Dedifferentiated amniotic fluid mesenchymal stem cell (primary cell): ENCODE measurements around the gene MSH4.
"Not testable (repeated sequence)": the region's sequence is repeated elsewhere in the genome, so short reads cannot be mapped to it uniquely, and the experiment has no call there.

ENCODE experiments used
- DNase-seq: peaks from one replicate; pipeline ENCODE4 v3.0.0-alpha.2; 2016; ENCODE audit errors: extremely low spot score

Gene MSH4

GRCh38 chr1:75796376-75797272 is at the start of gene MSH4:
MSH4 (plus strand) TSS chr1:75796882; CDS start chr1:75796986, 104 bp downstream.
- DNase-seq = no peak

- DNase-seq = not testable (repeated sequence)
Measured at GRCh38 chr1:75757210-75757609, 39.5 kb upstream of the MSH4 start.

GRCh38 chr1:75758543-75758942 is 38.1 kb upstream of the MSH4 start:
- DNase-seq = not testable (repeated sequence)

GRCh38 chr1:75764057-75764655 is 32.5 kb upstream of the MSH4 start:
- DNase-seq = no peak

- peak; percentile 82 for DNase-seq
Measured at GRCh38 chr1:75765697-75766355, 30.9 kb upstream of the MSH4 start.

DNA sequence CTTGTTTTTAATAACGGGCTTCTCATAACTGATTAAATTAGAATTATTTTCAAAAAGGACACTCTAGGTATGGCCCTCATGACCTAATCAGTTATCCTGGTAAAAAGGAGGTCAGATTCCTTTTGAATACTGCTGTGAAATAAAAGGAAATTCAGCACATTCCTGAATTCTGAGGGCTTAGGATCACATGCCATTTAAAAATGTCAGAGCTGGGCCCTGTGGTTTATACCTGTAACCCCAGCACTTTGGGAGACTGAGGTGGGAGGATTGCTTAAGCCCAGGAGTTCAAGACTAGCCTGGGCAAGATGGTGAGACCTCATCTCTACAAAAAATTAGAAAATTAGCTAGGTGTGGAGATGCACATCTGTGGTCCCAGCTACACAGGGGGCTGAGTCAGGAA is 28.7 kb upstream of the MSH4 start:
- no peak for DNase-seq

DNA sequence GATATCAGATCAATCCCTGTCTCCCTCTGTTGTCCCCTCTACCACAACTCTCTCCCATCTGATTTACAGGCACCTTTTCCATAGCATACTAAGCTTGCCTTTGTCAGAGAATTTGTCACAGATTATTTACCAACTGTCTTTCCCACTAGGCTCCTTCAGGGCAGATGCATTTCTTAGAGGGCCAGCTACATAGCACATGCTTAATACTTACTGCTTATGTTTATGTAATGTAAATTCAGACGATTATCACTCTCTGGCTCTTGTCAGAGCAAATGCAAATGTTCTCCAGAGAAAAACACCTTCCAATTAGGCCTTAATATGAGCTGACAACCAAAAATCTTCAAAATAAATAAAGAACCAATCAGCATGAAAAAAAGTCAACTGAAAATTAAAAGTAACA is 25.9 kb upstream of the MSH4 start:
- no peak for DNase-seq

DNA sequence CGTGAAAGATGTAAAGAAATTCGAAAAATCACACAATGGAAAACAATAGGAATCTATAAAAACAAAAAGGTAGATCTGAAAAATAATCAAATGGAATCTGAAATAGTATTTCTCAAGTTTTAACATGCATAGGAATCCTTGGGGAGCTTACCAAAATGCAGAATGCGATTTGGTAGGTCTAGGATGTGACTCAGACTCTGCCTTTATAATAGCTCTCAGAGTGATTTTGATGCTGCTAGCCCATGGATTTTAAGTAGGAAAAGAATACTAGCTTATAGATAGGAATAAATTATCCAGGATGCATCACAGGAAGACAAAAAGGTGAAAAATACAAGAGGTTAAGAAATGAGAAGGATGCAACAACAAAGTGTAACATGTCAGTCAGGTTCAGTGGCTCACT is 24.7 kb upstream of the MSH4 start:
- DNase-seq = no peak

DNA sequence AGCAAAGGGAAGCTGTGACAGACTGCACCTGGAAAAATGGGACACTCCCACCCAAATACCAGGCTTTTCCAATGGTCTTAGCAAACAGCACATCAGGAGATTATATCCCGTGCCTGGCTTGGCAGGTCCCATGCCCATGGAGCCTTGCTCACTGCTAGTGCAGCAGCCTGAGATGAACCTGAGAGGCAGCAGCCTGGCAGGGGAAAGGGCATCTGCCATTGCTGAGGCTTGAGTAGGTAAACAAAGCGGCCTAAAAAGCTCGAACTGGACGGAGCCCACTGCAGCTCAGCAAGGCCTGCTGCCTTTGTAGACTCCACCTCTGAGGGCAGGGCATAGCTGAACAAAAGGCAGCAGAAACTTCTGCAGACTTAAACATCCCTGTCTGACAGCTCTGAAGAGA is 18.9 kb upstream of the MSH4 start:
- DNase-seq = not testable (repeated sequence)

DNA sequence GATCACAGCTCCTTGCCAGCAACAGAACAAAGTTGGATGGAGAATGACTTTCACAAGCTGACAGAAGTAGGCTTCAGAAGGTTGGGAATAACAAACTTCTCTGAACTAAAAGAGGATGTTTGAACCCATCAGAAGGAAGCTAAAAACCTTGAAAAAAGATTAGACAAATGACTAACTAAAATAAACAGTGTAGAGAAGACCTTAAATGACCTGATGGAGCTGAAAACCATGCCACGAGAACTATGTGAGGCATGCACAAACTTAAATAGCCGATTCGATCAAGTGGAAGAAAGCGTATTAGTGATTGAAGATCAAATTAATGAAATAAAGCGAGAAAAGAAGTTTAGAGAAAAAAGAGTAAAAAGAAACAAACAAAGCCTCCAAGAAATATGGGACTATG is 18.0 kb upstream of the MSH4 start:
- not testable (repeated sequence) for DNase-seq

- not testable (repeated sequence) for DNase-seq
Measured at GRCh38 chr1:75780183-75780582, 16.5 kb upstream of the MSH4 start.

DNA sequence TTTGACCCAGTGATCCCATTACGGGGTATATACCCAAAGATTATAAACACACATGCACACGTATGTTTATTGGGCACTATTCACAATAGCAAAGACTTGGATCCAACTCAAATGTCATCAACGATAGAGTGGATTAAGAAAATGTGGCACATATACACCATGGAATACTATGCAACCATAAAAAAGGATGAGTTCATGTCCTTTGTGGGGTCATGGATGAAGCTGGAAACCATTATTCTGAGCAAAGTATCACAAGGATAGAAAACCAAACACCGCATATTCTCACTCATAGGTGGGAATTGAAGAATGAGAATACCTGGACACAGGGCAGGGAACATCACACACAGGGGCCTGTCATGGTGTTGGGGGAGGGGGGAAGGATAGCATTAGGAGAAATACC is 12.8 kb upstream of the MSH4 start:
- not testable (repeated sequence) for DNase-seq

GRCh38 chr1:75785320-75785982 is 11.2 kb upstream of the MSH4 start:
- DNase-seq = no peak

GRCh38 chr1:75785983-75786853 is 10.5 kb upstream of the MSH4 start, which contains the start of gene RABGGTB:
RABGGTB (plus strand) TSS chr1:75786256; CDS start chr1:75786272, 16 bp downstream.
- DNase-seq = peak; percentile 94

DNA sequence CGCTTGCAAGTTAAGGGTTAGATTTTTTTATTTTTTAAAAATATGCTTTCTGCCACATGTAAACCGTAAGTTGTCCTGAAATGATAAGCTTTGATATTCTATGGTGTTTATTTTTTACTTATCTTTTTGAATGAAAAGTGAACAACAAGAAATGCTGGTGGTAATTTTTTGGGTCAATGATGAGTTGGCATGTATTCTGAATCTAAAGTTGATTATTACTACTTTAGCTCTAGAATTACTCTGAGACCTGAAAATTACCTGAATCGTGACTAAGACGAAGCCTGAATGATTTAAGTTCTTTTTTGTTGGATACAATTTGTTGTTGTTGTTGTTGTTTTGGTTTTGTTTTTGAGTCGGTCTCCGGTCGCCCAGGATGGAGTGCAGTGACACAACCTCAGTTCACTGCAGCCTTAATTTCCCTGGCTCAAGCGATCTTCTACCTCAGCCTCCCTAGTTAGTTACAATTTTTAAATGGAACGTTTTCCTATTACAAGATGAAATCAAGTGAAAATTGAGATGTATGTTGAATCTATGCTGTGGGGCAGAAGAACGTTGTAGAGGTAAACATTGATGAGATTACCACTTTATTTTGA is 9.7 kb upstream of the MSH4 start:
- no peak for DNase-seq

DNA sequence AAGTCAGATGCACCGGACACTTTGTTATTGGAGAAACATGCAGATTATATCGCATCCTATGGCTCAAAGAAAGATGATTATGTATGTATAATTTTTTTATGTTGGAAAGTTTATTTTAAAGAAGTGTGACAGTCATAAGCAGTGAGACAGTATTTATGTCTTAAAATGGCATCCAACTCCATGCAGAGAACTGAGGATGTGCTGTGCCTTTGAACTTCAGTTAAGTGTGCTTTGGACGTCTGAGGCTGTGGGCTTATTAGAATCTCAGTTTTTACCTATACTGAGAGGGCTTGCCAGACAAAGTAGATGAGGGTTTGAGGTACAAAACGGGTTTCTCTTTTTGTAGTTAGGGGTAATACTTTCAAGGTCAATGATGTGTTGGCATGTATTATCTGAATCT is 9.2 kb upstream of the MSH4 start:
- no peak for DNase-seq

DNA sequence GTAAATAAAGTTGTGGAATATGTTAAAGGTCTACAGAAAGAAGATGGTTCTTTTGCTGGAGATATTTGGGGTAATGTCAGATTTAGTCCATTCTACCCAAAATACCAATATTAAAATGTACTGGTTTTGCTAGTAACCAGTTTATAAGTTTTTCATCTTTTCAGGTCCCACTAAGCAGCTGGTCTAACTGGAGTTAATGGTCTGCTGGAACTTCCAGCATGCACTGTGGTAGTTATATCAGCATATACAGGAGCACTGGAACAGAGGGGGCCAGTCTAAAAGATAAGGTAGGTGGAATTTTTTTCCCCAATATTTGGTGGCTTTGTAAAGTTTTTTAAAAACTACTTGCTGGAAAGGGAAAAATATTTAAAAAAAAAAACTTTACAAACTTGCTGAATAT is 6.7 kb upstream of the MSH4 start:
- DNase-seq = no peak

DNA sequence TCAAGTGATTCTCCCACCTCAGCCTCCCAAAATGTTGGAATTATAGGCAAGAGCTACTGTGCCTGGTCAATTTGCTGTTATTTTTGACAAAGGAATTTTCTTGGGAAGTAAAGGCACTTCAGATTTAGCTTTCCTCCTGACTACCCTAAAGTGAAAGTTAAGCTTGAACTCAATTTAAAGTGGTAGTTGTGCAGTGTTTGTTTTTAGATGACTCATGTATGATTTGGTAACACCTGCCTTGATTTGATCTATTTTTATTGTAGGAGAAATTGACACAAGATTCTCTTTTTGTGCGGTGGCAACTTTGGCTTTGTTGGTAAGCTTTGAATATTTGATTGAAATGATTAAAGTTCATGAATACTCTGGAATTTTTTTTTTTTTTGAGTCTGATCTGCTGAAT is 5.7 kb upstream of the MSH4 start:
- no peak for DNase-seq

- no peak for DNase-seq
Measured at GRCh38 chr1:75792091-75792490, 4.6 kb upstream of the MSH4 start.

GRCh38 chr1:75794382-75794781 is 2.3 kb upstream of the MSH4 start:
- no peak for DNase-seq
